H1 (cell line): ENCODE results near the gene RADIL. TPM values are rescaled to one million over a fixed set of nuclear protein-coding genes. Genes with fewer than 3 reads are reported as not detected.

ENCODE experiments used
- CTCF ChIA-PET: fragments of 300-600 bp; sonication (Branson Sonifier 250); formaldehyde crosslinking; loops from one replicate; lab custom pipeline; 2021; ENCODE audit not compliant: partially characterized antibody; lab: Charles Lee
- POLR2A ChIA-PET: fragments of 300-600 bp; sonication (Branson Sonifier 250); formaldehyde crosslinking; loops from one replicate; lab custom pipeline; 2021; ENCODE audit warnings: inconsistent platforms; ENCODE audit not compliant: partially characterized antibody; lab: Charles Lee
- DNase-seq, 2 experiments: peaks; one replicate each; pipeline versions ENCODE4 v3.0.0 to v3.0.0-alpha.2; 2010 to 2022; ENCODE audit warnings: low spot score in 2 of 2, low read depth in 1 of 2, mixed read lengths in 1 of 2
- FAIRE-seq: peaks from 2 replicates; lab custom pipeline; 2011; peaks lifted over from hg19 to GRCh38; lab: Jason Lieb, UNC
- H2AFZ ChIP-seq: 2 replicates; pipeline ENCODE4 v1.8.1; 2012; ENCODE audit warnings: low read length, inconsistent platforms
- H2AK5ac ChIP-seq: 2 replicates; pipeline ENCODE4 v1.6.1; 2013; ENCODE audit warnings: low read depth, low read length
- H2BK120ac ChIP-seq: replicated peaks from 2 replicates; pipeline ENCODE3; 2013; ENCODE audit warnings: low read depth, low read length, inconsistent platforms
- H2BK12ac ChIP-seq: 2 replicates; pipeline ENCODE4 v1.6.1; 2013; ENCODE audit warnings: low read depth, low read length
- H2BK15ac ChIP-seq: 2 replicates; pipeline ENCODE4 v1.6.1; 2013; ENCODE audit warnings: low read length
- H2BK20ac ChIP-seq: 2 replicates; pipeline ENCODE4 v1.6.1; 2013; ENCODE audit warnings: low read length
- H2BK5ac ChIP-seq: 2 replicates; pipeline ENCODE4 v1.6.1; 2013; ENCODE audit warnings: low read depth, low read length
- H3K14ac ChIP-seq: 2 replicates; pipeline ENCODE4 v1.6.1; 2013; ENCODE audit warnings: inconsistent platforms; ENCODE audit not compliant: insufficient read length
- H3K18ac ChIP-seq: 2 replicates; pipeline ENCODE4 v1.6.1; 2013; ENCODE audit warnings: low read length; ENCODE audit errors: extremely low read depth
- H3K23ac ChIP-seq: 2 replicates; pipeline ENCODE4 v1.6.1; 2013; ENCODE audit warnings: inconsistent platforms; ENCODE audit not compliant: insufficient read length
- H3K23me2 ChIP-seq: 2 replicates; pipeline ENCODE4 v1.6.1; 2013; ENCODE audit warnings: low read depth, low read length
- H3K27ac ChIP-seq: 2 replicates; pipeline ENCODE4 v1.6.1; 2011; ENCODE audit warnings: low read depth, low read length, inconsistent platforms
- H3K27me3 ChIP-seq, 4 experiments: replicated peaks in 1 of 4; 1 replicate in 1 of 4; 2 replicates in 3 of 4; pipeline versions ENCODE4 v1.6.1 to v1.8.1; 2011 to 2013; ENCODE audit warnings: low read length in 3 of 4, mild to moderate bottlenecking in 3 of 4, inconsistent platforms in 2 of 4, mixed read lengths in 2 of 4, moderate library complexity in 1 of 4; ENCODE audit not compliant: control insufficient read depth in 3 of 4, insufficient read depth in 3 of 4; ENCODE audit errors: extremely low read depth in 1 of 4
- H3K36me3 ChIP-seq, 4 experiments: 2 replicates each; pipeline versions ENCODE4 v1.6.1 to v1.8.1; 2011 to 2013; ENCODE audit warnings: mild to moderate bottlenecking in 4 of 4, low read length in 3 of 4, moderate library complexity in 2 of 4, control low read depth in 1 of 4, inconsistent platforms in 1 of 4; ENCODE audit not compliant: insufficient read depth in 4 of 4, control insufficient read depth in 2 of 4
- H3K4ac ChIP-seq: replicated peaks from 2 replicates; pipeline ENCODE3; 2013; ENCODE audit warnings: low read length, low read depth, mixed read lengths, inconsistent platforms; ENCODE audit not compliant: insufficient read length
- H3K4me1 ChIP-seq, 4 experiments: replicated peaks in 1 of 4; 1 replicate in 1 of 4; 2 replicates in 3 of 4; pipeline versions ENCODE4 v1.6.1 to v1.8.1; 2011 to 2013; ENCODE audit warnings: low read length in 3 of 4, inconsistent platforms in 2 of 4, mixed read lengths in 1 of 4; ENCODE audit not compliant: insufficient read depth in 4 of 4, control insufficient read depth in 3 of 4
- H3K4me2 ChIP-seq, 2 experiments: 2 replicates each; pipeline versions ENCODE4 v1.6.1 to v1.8.1; 2011 to 2013; ENCODE audit warnings: low read depth in 2 of 2, low read length in 2 of 2, control low read depth in 1 of 2, inconsistent platforms in 1 of 2, mild to moderate bottlenecking in 1 of 2; ENCODE audit not compliant: insufficient read depth in 1 of 2
- H3K4me3 ChIP-seq, 4 experiments: fragments of 200-600, 300-600 bp in 1 of 4; sonication (generic), shearing (Covaris generic), sonication (Bioruptor Twin) in 1 of 4; 2 replicates each; pipeline versions ENCODE4 v1.5.1 to v1.8.1; 2011 to 2016; ENCODE audit warnings: low read length in 4 of 4, low read depth in 3 of 4, control low read depth in 2 of 4, inconsistent platforms in 2 of 4, mild to moderate bottlenecking in 2 of 4, mixed read lengths in 1 of 4, moderate library complexity in 1 of 4; ENCODE audit not compliant: insufficient read depth in 2 of 4; ENCODE audit errors: extremely low read depth in 1 of 4
- H3K56ac ChIP-seq: replicated peaks from 2 replicates; pipeline ENCODE3; 2013; ENCODE audit warnings: low read depth, mild to moderate bottlenecking, mixed read lengths, low read length, inconsistent platforms; ENCODE audit not compliant: insufficient read length
- H3K79me1 ChIP-seq: 2 replicates; pipeline ENCODE4 v1.6.1; 2013; ENCODE audit warnings: low read depth, low read length, control low read depth
- H3K79me2 ChIP-seq, 2 experiments: 2 replicates each; pipeline versions ENCODE4 v1.6.1 to v1.8.1; 2012 to 2013; ENCODE audit warnings: low read length in 2 of 2, mild to moderate bottlenecking in 2 of 2, inconsistent platforms in 1 of 2; ENCODE audit not compliant: insufficient read depth in 2 of 2, control insufficient read depth in 1 of 2
- H3K9ac ChIP-seq, 4 experiments: replicated peaks in 1 of 4; 1 replicate in 1 of 4; 2 replicates in 3 of 4; pipeline versions ENCODE4 v1.6.1 to v1.8.1; 2011 to 2013; ENCODE audit warnings: low read depth in 3 of 4, low read length in 3 of 4, control low read depth in 2 of 4, mild to moderate bottlenecking in 2 of 4, moderate library complexity in 2 of 4, inconsistent platforms in 1 of 4; ENCODE audit errors: extremely low read depth in 1 of 4
- H3K9me3 ChIP-seq, 2 experiments: 2 replicates each; pipeline versions ENCODE4 v1.6.1 to v1.8.1; 2012 to 2013; ENCODE audit warnings: mild to moderate bottlenecking in 2 of 2, moderate library complexity in 2 of 2, control low read depth in 1 of 2, inconsistent platforms in 1 of 2, low read depth in 1 of 2, low read length in 1 of 2, mixed read lengths in 1 of 2; ENCODE audit not compliant: insufficient read depth in 2 of 2
- H4K20me1 ChIP-seq, 2 experiments: replicated peaks in 1 of 2; 2 replicates each; pipeline versions ENCODE3 to v1.8.1; 2011 to 2013; ENCODE audit warnings: inconsistent platforms in 2 of 2, low read length in 2 of 2, mild to moderate bottlenecking in 1 of 2; ENCODE audit not compliant: insufficient read depth in 2 of 2, control insufficient read depth in 1 of 2
- H4K5ac ChIP-seq: 2 replicates; pipeline ENCODE4 v1.6.1; 2013; ENCODE audit warnings: low read length, low read depth, mixed read lengths, inconsistent platforms; ENCODE audit not compliant: insufficient read length
- H4K8ac ChIP-seq: 2 replicates; pipeline ENCODE4 v1.8.0; 2013; ENCODE audit warnings: mild to moderate bottlenecking, moderate library complexity, low read length, inconsistent platforms; ENCODE audit not compliant: insufficient read depth; ENCODE audit errors: extremely low read depth
- H4K91ac ChIP-seq: replicated peaks from 2 replicates; pipeline ENCODE3; 2013; ENCODE audit warnings: low read length, mixed read lengths, inconsistent platforms; ENCODE audit not compliant: insufficient read length
- ASH2L ChIP-seq: fragments of 200-600, 300-600 bp; sonication (generic); IDR thresholded peaks from one replicate; pipeline ENCODE4 v1.7.1; 2017; ENCODE audit warnings: low read length
- GABPA ChIP-seq: IDR thresholded peaks from 2 replicates; pipeline ENCODE4 v1.6.1; 2011; ENCODE audit warnings: mild to moderate bottlenecking, low read length, moderate library complexity, borderline replicate concordance; ENCODE audit not compliant: insufficient read depth
- GTF2F1 ChIP-seq: IDR thresholded peaks from 2 replicates; pipeline ENCODE4 v1.6.1; 2012; ENCODE audit warnings: low read depth, low read length, improper control_type of control experiment, borderline replicate concordance
- JUN ChIP-seq: IDR thresholded peaks from 2 replicates; pipeline ENCODE4 v1.6.1; 2011; ENCODE audit warnings: low read depth, mild to moderate bottlenecking, improper control_type of control experiment, low read length
- KDM1A ChIP-seq: fragments of 200-600, 300-600 bp; sonication (generic); IDR thresholded peaks from 2 replicates; pipeline ENCODE4 v1.7.1; 2016; ENCODE audit warnings: mild to moderate bottlenecking, low read length, borderline replicate concordance
- RXRA ChIP-seq: IDR thresholded peaks from 2 replicates; pipeline ENCODE4 v1.6.1; 2011; ENCODE audit warnings: low read depth, mild to moderate bottlenecking, low read length, moderate library complexity; ENCODE audit not compliant: insufficient read depth
- TBP ChIP-seq: IDR thresholded peaks from 2 replicates; pipeline ENCODE4 v1.6.1; 2011; ENCODE audit warnings: low read depth, low read length, improper control_type of control experiment
- USF2 ChIP-seq: IDR thresholded peaks from 2 replicates; pipeline ENCODE4 v1.6.1; 2011; ENCODE audit warnings: low read length, improper control_type of control experiment
- WGBS, 2 experiments: shearing (Covaris generic) in 1 of 2; methylation state at CpG; one replicate each; pipeline versions ENCODE4 v1.1.6 to v1.1.7; 2013 to 2015; ENCODE audit warnings: low lambda C conversion rate in 2 of 2, mixed read lengths in 2 of 2, inconsistent platforms in 1 of 2, low coverage in 1 of 2, missing lambda C conversion rate in 1 of 2; ENCODE audit not compliant: insufficient replicate concordance in 2 of 2, insufficient coverage in 1 of 2, insufficient read length in 1 of 2; ENCODE audit errors: extremely low coverage in 1 of 2, missing lambda C conversion rate in 1 of 2; 5-methylcytosine and 5-hydroxymethylcytosine counted together
- polyA plus RNA-seq, 7 experiments: library from polyadenylated mRNA; depleted of rRNA in 3 of 7; stranded (reverse) in 5 of 7; unstranded in 2 of 7; fragments of >200 nt in 5 of 7; fragments of 200-250 nt in 2 of 7; gene quantifications; 1 replicate in 5 of 7; 2 replicates in 1 of 7; 4 replicates in 1 of 7; pipeline versions ENCODE4 v1.2.1 to v1.2.3, GENCODE V29; 2011 to 2013; ENCODE audit warnings: missing spikeins in 2 of 7, mixed read lengths in 2 of 7
- total RNA-seq: library from RNA; stranded (reverse); fragmentation: NEBNext Ultra II Directional; extraction: Animal tissue kit (Norgen Biotek cat#: 25700); gene quantifications from 2 replicates; pipeline ENCODE4 v1.2.1, GENCODE V29; 2021

RADIL gene
- total and polyA plus RNA-seq, 2 of the 8 experiments (the other 6 are each of a cell fraction or from before 2014, with no cell fraction given): 5.0 to 5.4 TPM

DNA sequence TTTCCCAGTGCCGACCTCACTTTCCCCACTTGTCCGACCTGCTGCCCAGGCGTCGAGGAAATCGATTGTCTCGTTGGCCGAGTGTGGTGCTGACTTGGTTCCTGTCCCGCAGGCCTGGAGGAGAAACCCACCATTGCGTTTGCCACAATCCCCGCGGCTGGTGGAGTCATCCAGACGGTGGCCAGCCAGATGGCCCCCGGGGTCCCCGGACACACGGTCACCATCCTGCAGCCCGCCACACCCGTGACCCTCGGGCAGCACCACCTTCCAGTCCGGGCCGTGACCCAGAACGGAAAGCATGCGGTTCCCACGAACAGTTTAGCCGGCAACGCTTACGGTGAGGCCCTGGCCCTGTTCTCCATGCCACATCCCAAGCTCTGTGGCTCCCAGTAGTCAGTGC, 122.6 kb downstream of the RADIL start:
- H2AFZ ChIP-seq: no peak overlapping the region
- H3K9me3 ChIP-seq: no peaks in the 10 kb centered on the region
- H3K27me3 ChIP-seq: no peaks in the 10 kb centered on the region
- no peak overlapping the region for H2BK5ac ChIP-seq
- H3K36me3 ChIP-seq: peaks cover 0 to 5% (median 0%) of the 10 kb centered on the region in 4 experiments; a peak in 2 of 8 replicates
- POLR2A ChIA-PET: interaction anchor here (0.6 kb wide), 1 partner anchor 73 kb away, joined by 3 read pairs; no protein-coding TSS in a partner anchor
- H3K4me3 ChIP-seq: no peak overlapping the region
- H4K8ac ChIP-seq: no peak overlapping the region
- no peak overlapping the region for H2BK120ac ChIP-seq
- no peak overlapping the region for H3K27ac ChIP-seq
- H4K91ac ChIP-seq: no peak overlapping the region
- FAIRE-seq (no peak), DNase-seq (no peak)
- no peak overlapping the region for H3K9ac ChIP-seq
- H3K4me2 ChIP-seq: no peak overlapping the region
- no peaks in the 10 kb centered on the region for H3K23me2 ChIP-seq
- no peaks in the 10 kb centered on the region for H3K79me2 ChIP-seq
- no peaks in the 10 kb centered on the region for H3K79me1 ChIP-seq
- peak overlapping the region; percentile 30 for H3K56ac ChIP-seq
- H2BK20ac ChIP-seq: no peak overlapping the region
- no peak overlapping the region for H4K5ac ChIP-seq
- H2BK15ac ChIP-seq: no peak overlapping the region
- H2AK5ac ChIP-seq: no peak overlapping the region
- 97% methylated on average over 26 of the region's 26 CpGs; no CpG with 5 or more reads in 1 of the 2 experiments for WGBS, 2 experiments
- CTCF ChIA-PET: interaction anchor here (0.7 to 1.1 kb wide), 2 partner anchors 14 to 339 kb away, joined by 3 to 5 read pairs; partner anchors contain the start of gene AP5Z1
- no peak overlapping the region for H3K18ac ChIP-seq
- peaks cover 0 to 3% of the 10 kb centered on the region in 2 experiments for H4K20me1 ChIP-seq
- no peaks in the 10 kb centered on the region for H3K4me1 ChIP-seq
- no peak overlapping the region for H3K14ac ChIP-seq
- TF ChIP-seq USF2: no peak
- no peak for TF ChIP-seq ASH2L
- TF ChIP-seq TBP: no peak
- TF ChIP-seq GABPA: no peak
- TF ChIP-seq KDM1A: no peak
- no peak for TF ChIP-seq RXRA
- TF ChIP-seq GTF2F1: no peak
- no peak for TF ChIP-seq JUN
- H3K4ac ChIP-seq: no peak overlapping the region
- no peak overlapping the region for H3K23ac ChIP-seq
- H2BK12ac ChIP-seq: no peak overlapping the region
